Neural progenitor cell (in vitro differentiated cells): ENCODE measurements around the gene DLG2. TPM values are rescaled to one million over a fixed set of nuclear protein-coding genes. Genes with fewer than 3 reads are reported as not detected.
A peak's percentile ranks its signal among the peaks of the same experiment; 100 is the strongest.

Experiments used
- DNase-seq: peaks from one replicate; pipeline ENCODE4 v3.0.0-alpha.2; 2016; ENCODE audit warnings: low spot score
- H2AFZ ChIP-seq: fragments of 200-600 bp; sonication (generic); replicated peaks from 2 replicates; pipeline ENCODE4 v1.6.1; 2016; ENCODE audit warnings: antibody characterized with exemption
- H3F3A ChIP-seq: fragments of 200-600 bp; sonication (generic); 2 replicates; pipeline ENCODE4 v1.6.1; 2016; ENCODE audit warnings: antibody characterized with exemption, low read depth
- H3K27ac ChIP-seq: fragments of 200-600 bp; sonication (generic); 2 replicates; pipeline ENCODE4 v1.5.1; 2016; ENCODE audit warnings: mild to moderate bottlenecking
- H3K27me3 ChIP-seq: fragments of 200-600 bp; sonication (generic); 2 replicates; pipeline ENCODE4 v1.6.1; 2016; ENCODE audit warnings: mild to moderate bottlenecking, moderate library complexity
- H3K36me3 ChIP-seq: fragments of 200-600 bp; sonication (generic); 2 replicates; pipeline ENCODE4 v1.5.1; 2016
- H3K4me1 ChIP-seq: fragments of 200-600 bp; sonication (generic); 2 replicates; pipeline ENCODE4 v1.6.1; 2016; ENCODE audit warnings: mixed run types
- H3K4me2 ChIP-seq: fragments of 200-600 bp; sonication (generic); 2 replicates; pipeline ENCODE4 v1.6.1; 2016
- H3K4me3 ChIP-seq: fragments of 200-600 bp; sonication (generic); 2 replicates; pipeline ENCODE4 v1.5.1; 2016
- H3K79me2 ChIP-seq: fragments of 200-600 bp; sonication (generic); 2 replicates; pipeline ENCODE4 v1.6.1; 2016; ENCODE audit warnings: low read depth
- H3K9ac ChIP-seq: fragments of 200-600 bp; sonication (generic); 2 replicates; pipeline ENCODE4 v1.6.1; 2016
- H3K9me3 ChIP-seq: fragments of 200-600 bp; sonication (generic); 2 replicates; pipeline ENCODE4 v1.5.1; 2016; ENCODE audit warnings: low read depth
- H4K20me1 ChIP-seq: fragments of 200-600 bp; sonication (generic); 2 replicates; pipeline ENCODE4 v1.6.1; 2016; ENCODE audit warnings: low read depth
- H3K27ac Mint-ChIP-seq: 3 replicates; pipeline ENCODE4 v1.8.0; 2021; ENCODE audit warnings: mixed read lengths
- H3K27me3 Mint-ChIP-seq: 2 replicates; pipeline ENCODE4 v1.8.0; 2022; ENCODE audit warnings: low read depth, mild to moderate bottlenecking, inconsistent platforms, moderate library complexity, mixed read lengths; ENCODE audit not compliant: insufficient read depth
- H3K36me3 Mint-ChIP-seq: 3 replicates; pipeline ENCODE4 v1.8.0; 2021; ENCODE audit warnings: mixed read lengths
- H3K4me1 Mint-ChIP-seq: 3 replicates; pipeline ENCODE4 v1.8.0; 2021; ENCODE audit warnings: mixed read lengths
- H3K4me3 Mint-ChIP-seq: 3 replicates; pipeline ENCODE4 v1.8.0; 2021; ENCODE audit warnings: mild to moderate bottlenecking, moderate library complexity, mixed read lengths
- H3K9me3 Mint-ChIP-seq: 3 replicates; pipeline ENCODE4 v1.8.0; 2020; ENCODE audit warnings: mixed read lengths
- EZH2 ChIP-seq: fragments of 200-600 bp; sonication (generic); IDR thresholded peaks from 2 replicates; pipeline ENCODE4 v1.6.1; 2017; ENCODE audit warnings: antibody characterized with exemption, mild to moderate bottlenecking, moderate library complexity
- EZH2phosphoT487 ChIP-seq: fragments of 200-600 bp; sonication (generic); IDR thresholded peaks from 2 replicates; pipeline ENCODE4 v1.6.1; 2017; ENCODE audit warnings: antibody characterized with exemption
- total RNA-seq: library from RNA; depleted of rRNA; stranded (reverse); fragments of >200 nt; gene quantifications from 2 replicates; pipeline ENCODE4 v1.2.3, GENCODE V29; 2015; ENCODE audit warnings: low replicate concordance
- TF ChIP-seq, protein P1 (sequence below): fragments of 200-600 bp; sonication (generic); IDR thresholded peaks from 2 replicates; pipeline ENCODE4 v1.5.1; 2017; ENCODE audit warnings: antibody characterized with exemption, mild to moderate bottlenecking

The DLG2 gene
- total RNA-seq, 1 donor from 2014 or later: 7.5 TPM

DNA sequence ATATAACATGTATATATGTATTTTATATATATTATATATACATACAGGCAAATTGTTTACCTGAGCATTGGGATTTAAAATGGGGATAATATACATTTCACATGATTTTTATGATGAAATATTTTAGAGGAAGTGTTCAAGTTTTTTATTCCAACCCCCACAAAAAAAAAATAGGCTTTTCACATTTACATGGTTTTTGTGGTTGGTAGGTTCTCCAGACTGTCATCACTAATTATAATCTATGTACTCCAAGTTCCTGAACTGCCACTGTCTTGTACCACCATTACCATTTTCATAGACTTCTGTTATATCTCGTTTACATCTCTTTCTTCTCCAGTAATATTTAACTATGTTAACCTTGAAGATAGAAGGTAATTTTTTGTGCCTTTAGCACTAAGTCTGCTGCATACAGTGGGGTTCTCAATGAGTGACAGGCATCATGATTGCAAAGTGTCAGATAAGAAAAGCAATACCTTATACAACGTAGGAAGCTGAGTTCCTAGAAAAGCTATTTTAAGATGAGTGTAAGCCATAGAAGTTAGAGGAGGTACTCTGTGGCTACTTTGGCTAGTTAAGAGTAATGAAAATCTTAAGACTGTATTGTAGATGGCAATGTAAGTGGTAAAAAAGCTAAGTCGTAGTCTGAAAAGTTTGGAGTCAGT is 25.8 kb upstream of the DLG2 start:
- H3K9ac ChIP-seq: no peak overlapping the region
- H3K4me2 ChIP-seq: no peak overlapping the region
- peaks cover 5% of the 10 kb centered on the region for H3K36me3 Mint-ChIP-seq
- H4K20me1 ChIP-seq: peaks cover 33% of the 10 kb centered on the region
- no peak overlapping the region for H3K4me3 Mint-ChIP-seq
- H3K36me3 ChIP-seq: peaks cover 28% of the 10 kb centered on the region
- peaks cover 5% of the 10 kb centered on the region for H3K27me3 Mint-ChIP-seq
- no peak for DNase-seq
- H3K27me3 ChIP-seq: no peaks in the 10 kb centered on the region
- H3K9me3 ChIP-seq: no peaks in the 10 kb centered on the region
- peaks cover 7% of the 10 kb centered on the region for H3K4me1 ChIP-seq
- peaks cover 49% of the 10 kb centered on the region for H3F3A ChIP-seq
- H3K4me1 Mint-ChIP-seq: peaks cover 9% of the 10 kb centered on the region
- H3K79me2 ChIP-seq: peaks cover 48% of the 10 kb centered on the region
- H3K27ac Mint-ChIP-seq: no peak overlapping the region
- no peak overlapping the region for H3K4me3 ChIP-seq
- peak overlapping the region; percentile 54 for H3K27ac ChIP-seq
- TF ChIP-seq, protein P1, sequence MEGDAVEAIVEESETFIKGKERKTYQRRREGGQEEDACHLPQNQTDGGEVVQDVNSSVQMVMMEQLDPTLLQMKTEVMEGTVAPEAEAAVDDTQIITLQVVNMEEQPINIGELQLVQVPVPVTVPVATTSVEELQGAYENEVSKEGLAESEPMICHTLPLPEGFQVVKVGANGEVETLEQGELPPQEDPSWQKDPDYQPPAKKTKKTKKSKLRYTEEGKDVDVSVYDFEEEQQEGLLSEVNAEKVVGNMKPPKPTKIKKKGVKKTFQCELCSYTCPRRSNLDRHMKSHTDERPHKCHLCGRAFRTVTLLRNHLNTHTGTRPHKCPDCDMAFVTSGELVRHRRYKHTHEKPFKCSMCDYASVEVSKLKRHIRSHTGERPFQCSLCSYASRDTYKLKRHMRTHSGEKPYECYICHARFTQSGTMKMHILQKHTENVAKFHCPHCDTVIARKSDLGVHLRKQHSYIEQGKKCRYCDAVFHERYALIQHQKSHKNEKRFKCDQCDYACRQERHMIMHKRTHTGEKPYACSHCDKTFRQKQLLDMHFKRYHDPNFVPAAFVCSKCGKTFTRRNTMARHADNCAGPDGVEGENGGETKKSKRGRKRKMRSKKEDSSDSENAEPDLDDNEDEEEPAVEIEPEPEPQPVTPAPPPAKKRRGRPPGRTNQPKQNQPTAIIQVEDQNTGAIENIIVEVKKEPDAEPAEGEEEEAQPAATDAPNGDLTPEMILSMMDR: no peak
- TF ChIP-seq EZH2phosphoT487 (no peak), EZH2 (no peak)
- H2AFZ ChIP-seq: no peak overlapping the region
- H3K9me3 Mint-ChIP-seq: no peaks in the 10 kb centered on the region

DNA sequence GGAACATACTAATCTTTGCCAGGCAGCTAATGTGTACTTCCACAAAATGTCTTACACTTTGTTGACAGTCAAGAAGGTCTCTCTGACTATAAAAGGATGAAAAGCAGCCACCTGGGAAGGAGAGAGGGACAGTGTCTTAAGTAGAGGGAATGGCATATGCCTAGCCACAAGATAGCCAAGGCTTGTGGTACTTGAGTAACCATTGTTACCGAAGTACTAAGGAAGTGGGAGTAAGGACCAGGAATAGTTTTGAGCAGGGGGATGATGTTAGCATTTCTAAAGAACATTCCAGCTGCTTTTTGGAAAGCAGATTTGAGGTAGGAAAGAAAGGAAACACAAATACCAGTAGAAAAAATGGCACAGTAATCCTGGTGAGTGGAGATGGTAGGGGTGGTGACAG is 24.0 kb upstream of the DLG2 start:
- peaks cover 7% of the 10 kb centered on the region for H3K4me1 ChIP-seq
- H3K4me1 Mint-ChIP-seq: peaks cover 11% of the 10 kb centered on the region
- peaks cover 41% of the 10 kb centered on the region for H3F3A ChIP-seq
- DNase-seq: no peak
- no peaks in the 10 kb centered on the region for H3K27me3 ChIP-seq
- H3K9me3 ChIP-seq: no peaks in the 10 kb centered on the region
- peaks cover 5% of the 10 kb centered on the region for H3K27me3 Mint-ChIP-seq
- H3K4me2 ChIP-seq: no peak overlapping the region
- no peak overlapping the region for H3K4me3 Mint-ChIP-seq
- no peaks in the 10 kb centered on the region for H3K9me3 Mint-ChIP-seq
- H2AFZ ChIP-seq: no peak overlapping the region
- no peak overlapping the region for H3K27ac Mint-ChIP-seq
- no peak for TF ChIP-seq EZH2
- TF ChIP-seq, protein P1: no peak
- TF ChIP-seq EZH2phosphoT487: no peak
- H3K36me3 Mint-ChIP-seq: peaks cover 2% of the 10 kb centered on the region
- H3K36me3 ChIP-seq: peaks cover 10% of the 10 kb centered on the region
- no peak overlapping the region for H3K27ac ChIP-seq
- H3K79me2 ChIP-seq: peaks cover 31% of the 10 kb centered on the region
- H3K4me3 ChIP-seq: no peak overlapping the region
- H3K9ac ChIP-seq: no peak overlapping the region
- peaks cover 16% of the 10 kb centered on the region for H4K20me1 ChIP-seq

DNA sequence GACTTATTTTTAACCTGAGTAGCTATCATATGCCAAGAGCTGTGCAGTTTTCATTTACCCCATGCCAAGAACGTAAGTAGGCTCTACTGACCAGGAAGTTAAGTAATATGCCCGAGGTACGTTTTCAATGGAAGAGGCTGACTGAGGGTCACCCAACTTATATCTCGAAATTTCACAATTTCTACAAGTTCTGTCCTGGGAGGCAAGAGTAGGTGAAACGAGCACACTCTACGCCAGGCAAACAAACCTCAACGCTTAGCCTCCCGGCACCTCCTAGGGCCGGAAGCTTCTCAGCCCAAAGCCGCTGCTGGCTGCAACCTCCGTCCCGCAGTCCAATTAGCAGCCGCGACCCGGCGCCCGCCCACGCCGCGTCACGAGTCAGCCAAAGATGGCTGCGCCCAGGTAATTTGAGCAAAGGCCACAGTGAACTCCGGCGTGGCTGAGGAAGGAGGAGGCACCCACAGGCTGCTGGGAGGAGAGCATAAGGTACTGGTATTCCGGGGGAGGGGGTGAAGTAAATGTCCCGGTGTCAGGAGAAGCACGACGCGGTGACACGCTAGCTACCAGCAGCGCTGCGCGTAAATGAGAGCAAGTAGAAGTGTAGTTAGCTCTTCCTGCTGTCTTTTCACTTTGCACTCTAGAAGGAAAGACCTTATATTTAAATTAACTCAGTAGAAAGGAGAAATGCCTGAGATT is 20.6 kb upstream of the DLG2 start, which contains the start of gene TMEM126A:
TMEM126A (plus strand) TSS at position 364 of the 696 bp plus-strand sequence. CDS start 2,289 bp downstream, outside the sequence.
- Histone ChIP-seq H3K36me3 (no peaks in the 10 kb centered on the region), H3F3A (peaks cover 15% of the 10 kb centered on the region), H3K4me2 (peak within 1 kb of the TSS; percentile 99), H3K4me3 (peak within 1 kb of the TSS; percentile 81), H3K27me3 (no peaks in the 10 kb centered on the region), H3K9me3 (no peaks in the 10 kb centered on the region), H4K20me1 (no peaks in the 10 kb centered on the region), H3K9ac (peak within 1 kb of the TSS; percentile 70), H3K79me2 (peaks cover 21% of the 10 kb centered on the region), H3K4me1 (peaks cover 7% of the 10 kb centered on the region), H3K27ac (peak within 1 kb of the TSS; percentile 51), H2AFZ (peak within 1 kb of the TSS; percentile 97)
- Mint-ChIP-seq H3K4me1 (peaks cover 11% of the 10 kb centered on the region), H3K9me3 (no peaks in the 10 kb centered on the region), H3K36me3 (peaks cover 2% of the 10 kb centered on the region), H3K27ac (peak within 1 kb of the TSS; percentile 91), H3K27me3 (peaks cover 7% of the 10 kb centered on the region), H3K4me3 (peak within 1 kb of the TSS; percentile 100)
- DNase-seq: peak; percentile 93
- TF ChIP-seq EZH2phosphoT487 (no peak), EZH2 (no peak)
- TF ChIP-seq, protein P1: no peak
